ENCODE results near the gene FEZ2.
A peak's percentile ranks its signal among the peaks of the same experiment; 100 is the strongest.

FEZ2 gene

DNA sequence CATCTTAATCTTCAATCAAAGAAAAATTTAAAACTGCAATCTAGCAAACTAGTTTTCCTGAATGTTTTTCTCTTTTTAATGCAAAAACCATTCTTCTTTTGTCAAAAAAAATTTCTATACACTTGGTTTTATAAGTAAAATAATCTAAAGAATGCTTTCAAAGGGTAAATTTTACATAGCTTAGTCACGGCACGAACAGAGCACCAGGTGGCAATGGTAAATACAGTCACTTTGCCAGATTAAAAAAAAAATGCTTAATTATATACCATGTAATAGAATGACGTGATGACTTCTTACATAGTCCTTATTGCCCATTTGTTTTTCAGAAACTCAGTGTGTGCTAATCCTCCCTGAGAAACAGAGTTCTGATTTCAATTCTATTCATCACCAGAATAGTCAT is 10.4 kb downstream of the FEZ2 start:
- Histone ChIP-seq H3K9ac (ENCODE audit: low read length in 2 of 2) (no peak overlapping the region), H3K36me3 (ENCODE audit: control insufficient read depth in 2 of 2, insufficient read depth in 2 of 2, low read length in 2 of 2) (peaks cover 7 to 10% of the 10 kb centered on the region in 2 donors), H3K27me3 (ENCODE audit: control insufficient read depth in 1 of 2, insufficient read depth in 2 of 2, low read length in 2 of 2) (no peaks in the 10 kb centered on the region), H3K9me3 (ENCODE audit: control insufficient read depth in 2 of 2, low read length in 2 of 2) (no peaks in the 10 kb centered on the region), H3K4me1 (ENCODE audit: control insufficient read depth, insufficient read depth, low read length) (no peaks in the 10 kb centered on the region), H3K4me3 (ENCODE audit: low read length in 2 of 2) (no peak overlapping the region), H3K27ac (ENCODE audit: low read length) (no peak overlapping the region)

GRCh38 chr2:36587101-36587500 is 10.9 kb downstream of the FEZ2 start:
- H3K27ac ChIP-seq (ENCODE audit: low read length) = no peak overlapping the region
- H3K36me3 ChIP-seq (ENCODE audit: control insufficient read depth in 2 of 2, insufficient read depth in 2 of 2, low read length in 2 of 2) = peaks cover 7 to 10% of the 10 kb centered on the region in 2 donors
- H3K27me3 ChIP-seq (ENCODE audit: control insufficient read depth in 1 of 2, insufficient read depth in 2 of 2, low read length in 2 of 2) = no peaks in the 10 kb centered on the region
- H3K4me3 ChIP-seq (ENCODE audit: low read length in 2 of 2) = no peak overlapping the region
- H3K4me1 ChIP-seq (ENCODE audit: control insufficient read depth, insufficient read depth, low read length) = no peaks in the 10 kb centered on the region
- H3K9me3 ChIP-seq (ENCODE audit: control insufficient read depth in 2 of 2, low read length in 2 of 2) = no peaks in the 10 kb centered on the region
- H3K9ac ChIP-seq (ENCODE audit: low read length in 2 of 2) = no peak overlapping the region

GRCh38 chr2:36586672-36587071 is 11.3 kb downstream of the FEZ2 start:
- Histone ChIP-seq H3K4me1 (ENCODE audit: control insufficient read depth, insufficient read depth, low read length) (no peaks in the 10 kb centered on the region), H3K9ac (ENCODE audit: low read length in 2 of 2) (no peak overlapping the region), H3K27me3 (ENCODE audit: control insufficient read depth in 1 of 2, insufficient read depth in 2 of 2, low read length in 2 of 2) (no peaks in the 10 kb centered on the region), H3K4me3 (ENCODE audit: low read length in 2 of 2) (no peak overlapping the region), H3K36me3 (ENCODE audit: control insufficient read depth in 2 of 2, insufficient read depth in 2 of 2, low read length in 2 of 2) (peaks cover 7 to 10% of the 10 kb centered on the region in 2 donors), H3K9me3 (ENCODE audit: control insufficient read depth in 2 of 2, low read length in 2 of 2) (no peaks in the 10 kb centered on the region), H3K27ac (ENCODE audit: low read length) (no peak overlapping the region)

- H3K36me3 ChIP-seq (ENCODE audit: control insufficient read depth in 2 of 2, insufficient read depth in 2 of 2, low read length in 2 of 2) = peaks cover 19 to 29% of the 10 kb centered on the region in 2 donors
- no peaks in the 10 kb centered on the region for H3K4me1 ChIP-seq (ENCODE audit: control insufficient read depth, insufficient read depth, low read length)
- no peak overlapping the region for H3K27ac ChIP-seq (ENCODE audit: low read length)
- no peak overlapping the region for H3K9ac ChIP-seq (ENCODE audit: low read length in 2 of 2)
- H3K9me3 ChIP-seq (ENCODE audit: control insufficient read depth in 2 of 2, low read length in 2 of 2) = no peaks in the 10 kb centered on the region
- no peaks in the 10 kb centered on the region for H3K27me3 ChIP-seq (ENCODE audit: control insufficient read depth in 1 of 2, insufficient read depth in 2 of 2, low read length in 2 of 2)
- no peak overlapping the region for H3K4me3 ChIP-seq (ENCODE audit: low read length in 2 of 2)
Observed at GRCh38 chr2:36584148-36584794, 13.7 kb downstream of the FEZ2 start.

DNA sequence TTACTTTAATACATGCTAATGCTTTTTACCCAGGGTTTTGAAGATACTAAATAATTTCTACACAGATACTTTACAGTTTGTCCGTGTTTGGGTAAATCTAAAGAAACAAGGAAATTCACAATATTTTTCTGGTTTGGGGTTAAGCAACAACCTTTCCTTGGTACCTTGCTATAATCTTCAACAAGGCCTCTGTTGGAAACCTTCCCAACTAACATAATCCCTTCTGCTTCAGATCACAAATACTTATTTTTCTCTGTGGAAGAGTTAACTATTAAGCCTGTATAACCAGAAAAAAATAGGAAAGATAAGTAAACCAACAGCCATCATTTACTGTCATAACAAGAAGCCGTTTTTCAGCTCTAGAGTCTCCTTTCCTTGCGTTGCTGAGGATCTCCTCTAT is 15.0 kb downstream of the FEZ2 start:
- peaks cover 22 to 37% of the 10 kb centered on the region in 2 donors for H3K36me3 ChIP-seq (ENCODE audit: control insufficient read depth in 2 of 2, insufficient read depth in 2 of 2, low read length in 2 of 2)
- no peak overlapping the region for H3K4me3 ChIP-seq (ENCODE audit: low read length in 2 of 2)
- H3K9me3 ChIP-seq (ENCODE audit: control insufficient read depth in 2 of 2, low read length in 2 of 2) = no peaks in the 10 kb centered on the region
- H3K4me1 ChIP-seq (ENCODE audit: control insufficient read depth, insufficient read depth, low read length) = no peaks in the 10 kb centered on the region
- no peak overlapping the region for H3K27ac ChIP-seq (ENCODE audit: low read length)
- H3K27me3 ChIP-seq (ENCODE audit: control insufficient read depth in 1 of 2, insufficient read depth in 2 of 2, low read length in 2 of 2) = no peaks in the 10 kb centered on the region
- H3K9ac ChIP-seq (ENCODE audit: low read length in 2 of 2) = no peak overlapping the region

DNA sequence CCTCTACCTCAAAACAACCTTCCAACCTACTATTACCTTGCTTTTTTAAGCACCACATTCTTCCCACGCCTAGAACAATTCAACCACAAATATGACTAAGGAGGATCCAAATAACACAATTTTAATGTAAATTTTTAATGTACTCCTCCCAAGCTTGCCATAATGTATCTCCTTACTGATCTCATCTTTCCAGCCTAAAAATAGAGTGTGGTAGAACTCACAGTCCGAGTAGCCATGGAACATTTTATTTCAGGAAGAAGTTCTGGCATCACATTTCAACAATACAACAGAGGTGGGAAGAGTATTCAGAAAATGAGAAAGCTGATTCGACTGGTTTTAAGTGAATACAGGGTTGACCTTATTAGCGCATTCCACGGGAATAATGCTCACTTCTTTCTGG is 15.4 kb downstream of the FEZ2 start:
- Histone ChIP-seq H3K27me3 (ENCODE audit: control insufficient read depth in 1 of 2, insufficient read depth in 2 of 2, low read length in 2 of 2) (no peaks in the 10 kb centered on the region), H3K36me3 (ENCODE audit: control insufficient read depth in 2 of 2, insufficient read depth in 2 of 2, low read length in 2 of 2) (peaks cover 22 to 42% of the 10 kb centered on the region in 2 donors), H3K9me3 (ENCODE audit: control insufficient read depth in 2 of 2, low read length in 2 of 2) (no peaks in the 10 kb centered on the region), H3K27ac (ENCODE audit: low read length) (no peak overlapping the region), H3K9ac (ENCODE audit: low read length in 2 of 2) (no peak overlapping the region), H3K4me1 (ENCODE audit: control insufficient read depth, insufficient read depth, low read length) (no peaks in the 10 kb centered on the region), H3K4me3 (ENCODE audit: low read length in 2 of 2) (peak overlapping the region in 1 of 2 donors; percentile 25)

DNA sequence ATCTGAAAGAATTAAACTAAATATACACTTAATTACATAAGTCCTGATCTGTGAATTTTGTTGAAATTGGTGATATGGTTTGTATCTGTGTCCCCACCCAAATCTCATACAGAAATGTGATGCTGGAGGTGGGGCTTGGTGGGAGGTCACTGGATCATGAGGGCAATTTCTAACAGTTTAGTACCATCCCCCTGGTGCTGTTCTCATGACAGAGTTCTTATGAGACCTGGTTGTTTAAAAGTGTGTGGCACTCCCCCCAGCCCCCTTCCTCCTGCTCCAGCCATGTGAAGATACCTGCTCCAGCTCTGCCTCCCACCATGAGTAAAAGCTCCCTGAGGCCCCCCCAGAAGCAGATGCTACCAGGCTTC is 18.7 kb downstream of the FEZ2 start:
- peaks cover 17 to 43% of the 10 kb centered on the region in 2 donors for H3K36me3 ChIP-seq (ENCODE audit: control insufficient read depth in 2 of 2, insufficient read depth in 2 of 2, low read length in 2 of 2)

GRCh38 chr2:36578343-36579296 is 19.3 kb downstream of the FEZ2 start:
- no peak overlapping the region for H3K27ac ChIP-seq (ENCODE audit: low read length)
- peaks cover 17 to 39% of the 10 kb centered on the region in 2 donors for H3K36me3 ChIP-seq (ENCODE audit: control insufficient read depth in 2 of 2, insufficient read depth in 2 of 2, low read length in 2 of 2)
- H3K4me3 ChIP-seq (ENCODE audit: low read length in 2 of 2) = no peak overlapping the region

More for the DNA sequence above, 18.7 kb downstream of the FEZ2 start:
- H3K9me3 ChIP-seq (ENCODE audit: control insufficient read depth in 2 of 2, low read length in 2 of 2) = no peaks in the 10 kb centered on the region
- no peak overlapping the region for H3K4me3 ChIP-seq (ENCODE audit: low read length in 2 of 2)
- H3K9ac ChIP-seq (ENCODE audit: low read length in 2 of 2) = no peak overlapping the region
- H3K27ac ChIP-seq (ENCODE audit: low read length) = no peak overlapping the region
- H3K27me3 ChIP-seq (ENCODE audit: control insufficient read depth in 1 of 2, insufficient read depth in 2 of 2, low read length in 2 of 2) = no peaks in the 10 kb centered on the region
- no peaks in the 10 kb centered on the region for H3K4me1 ChIP-seq (ENCODE audit: control insufficient read depth, insufficient read depth, low read length)

DNA sequence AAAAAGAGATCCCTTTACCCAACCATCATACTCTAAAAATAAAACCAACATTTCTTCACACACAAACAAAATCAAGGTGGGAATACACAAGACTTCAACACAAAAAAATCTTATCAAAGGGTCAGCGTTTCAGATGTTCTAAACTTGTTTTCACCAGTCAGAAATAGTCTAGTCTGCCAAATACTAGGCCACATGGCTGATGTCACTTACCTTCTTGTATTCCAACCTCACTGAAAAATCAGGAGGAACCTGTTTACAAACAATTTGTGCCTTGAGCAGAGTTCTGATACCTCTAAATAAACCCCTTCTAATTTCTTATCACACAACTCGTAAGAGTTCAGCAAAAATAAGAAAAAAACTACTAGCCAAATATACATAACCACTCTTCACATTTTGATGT is 20.1 kb downstream of the FEZ2 start:
- H3K27ac ChIP-seq (ENCODE audit: low read length) = no peak overlapping the region
- no peaks in the 10 kb centered on the region for H3K9me3 ChIP-seq (ENCODE audit: control insufficient read depth in 2 of 2, low read length in 2 of 2)
- peaks cover 17 to 33% of the 10 kb centered on the region in 2 donors for H3K36me3 ChIP-seq (ENCODE audit: control insufficient read depth in 2 of 2, insufficient read depth in 2 of 2, low read length in 2 of 2)
- H3K27me3 ChIP-seq (ENCODE audit: control insufficient read depth in 1 of 2, insufficient read depth in 2 of 2, low read length in 2 of 2) = no peaks in the 10 kb centered on the region
- no peak overlapping the region for H3K9ac ChIP-seq (ENCODE audit: low read length in 2 of 2)
- no peaks in the 10 kb centered on the region for H3K4me1 ChIP-seq (ENCODE audit: control insufficient read depth, insufficient read depth, low read length)
- no peak overlapping the region for H3K4me3 ChIP-seq (ENCODE audit: low read length in 2 of 2)

More at GRCh38 chr2:36578343-36579296, 19.3 kb downstream of the FEZ2 start:
- H3K9ac ChIP-seq (ENCODE audit: low read length in 2 of 2) = no peak overlapping the region
- H3K4me1 ChIP-seq (ENCODE audit: control insufficient read depth, insufficient read depth, low read length) = no peaks in the 10 kb centered on the region
- no peaks in the 10 kb centered on the region for H3K9me3 ChIP-seq (ENCODE audit: control insufficient read depth in 2 of 2, low read length in 2 of 2)
- no peaks in the 10 kb centered on the region for H3K27me3 ChIP-seq (ENCODE audit: control insufficient read depth in 1 of 2, insufficient read depth in 2 of 2, low read length in 2 of 2)

- no peak overlapping the region for H3K27ac ChIP-seq (ENCODE audit: low read length)
- H3K27me3 ChIP-seq (ENCODE audit: control insufficient read depth in 1 of 2, insufficient read depth in 2 of 2, low read length in 2 of 2) = no peaks in the 10 kb centered on the region
- H3K36me3 ChIP-seq (ENCODE audit: control insufficient read depth in 2 of 2, insufficient read depth in 2 of 2, low read length in 2 of 2) = peaks cover 5 to 16% of the 10 kb centered on the region in 2 donors
- H3K9ac ChIP-seq (ENCODE audit: low read length in 2 of 2) = no peak overlapping the region
- H3K9me3 ChIP-seq (ENCODE audit: control insufficient read depth in 2 of 2, low read length in 2 of 2) = no peaks in the 10 kb centered on the region
- H3K4me1 ChIP-seq (ENCODE audit: control insufficient read depth, insufficient read depth, low read length) = no peaks in the 10 kb centered on the region
- no peak overlapping the region for H3K4me3 ChIP-seq (ENCODE audit: low read length in 2 of 2)
Observed at GRCh38 chr2:36574560-36574959, 23.4 kb downstream of the FEZ2 start.

DNA sequence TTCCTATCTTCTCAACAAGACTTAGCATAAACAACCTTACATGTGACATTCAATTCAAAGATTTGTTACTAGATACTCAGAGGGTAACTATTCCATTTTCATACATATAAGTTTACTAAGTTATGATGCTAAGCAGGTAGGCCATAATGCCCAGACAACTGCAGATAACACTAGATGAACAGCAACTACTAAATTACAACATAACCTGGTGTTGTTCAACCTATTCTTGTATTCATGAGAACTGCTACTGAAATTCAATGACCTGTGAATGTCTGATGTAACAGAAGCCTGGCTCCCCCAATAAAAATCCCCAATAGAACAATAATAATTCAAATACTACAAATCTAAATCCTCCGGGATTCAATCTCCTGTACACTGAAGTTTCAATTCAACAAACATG is 24.8 kb downstream of the FEZ2 start:
- Histone ChIP-seq H3K9ac (ENCODE audit: low read length in 2 of 2) (no peak overlapping the region), H3K4me3 (ENCODE audit: low read length in 2 of 2) (no peak overlapping the region), H3K4me1 (ENCODE audit: control insufficient read depth, insufficient read depth, low read length) (no peaks in the 10 kb centered on the region), H3K9me3 (ENCODE audit: control insufficient read depth in 2 of 2, low read length in 2 of 2) (no peaks in the 10 kb centered on the region), H3K36me3 (ENCODE audit: control insufficient read depth in 2 of 2, insufficient read depth in 2 of 2, low read length in 2 of 2) (peaks cover 2 to 8% of the 10 kb centered on the region in 2 donors), H3K27ac (ENCODE audit: low read length) (no peak overlapping the region), H3K27me3 (ENCODE audit: control insufficient read depth in 1 of 2, insufficient read depth in 2 of 2, low read length in 2 of 2) (no peaks in the 10 kb centered on the region)

All from stomach smooth muscle (tissue), 2 donors.